IMR-90 (cell line): Measurements from ENCODE around the gene IGF2BP1.

Source experiments
- CEBPB ChIP-seq: IDR thresholded peaks from 2 replicates; pipeline ENCODE4 v1.6.1; 2012; ENCODE audit warnings: low read depth, low read length, improper control_type of control experiment
- CHD1 ChIP-seq: IDR thresholded peaks from 2 replicates; pipeline ENCODE4 v1.6.1; 2012; ENCODE audit warnings: low read depth, low read length, improper control_type of control experiment
- CTCF ChIP-seq: conservative IDR thresholded peaks from 2 replicates; pipeline ENCODE4 v1.5.1; 2012; ENCODE audit warnings: mild to moderate bottlenecking, low read depth, low read length, improper control_type of control experiment
- FOS ChIP-seq: fragments of 150-350 bp; IDR thresholded peaks from 2 replicates; pipeline ENCODE4 v1.6.1; 2016; ENCODE audit warnings: low read depth, low read length
- MAFK ChIP-seq: IDR thresholded peaks from 2 replicates; pipeline ENCODE4 v1.6.1; 2012; ENCODE audit warnings: low read depth, low read length, improper control_type of control experiment
- MXI1 ChIP-seq: IDR thresholded peaks from 2 replicates; pipeline ENCODE4 v1.6.1; 2012; ENCODE audit warnings: low read depth, mild to moderate bottlenecking, low read length, moderate library complexity, borderline replicate concordance
- POLR2A ChIP-seq: IDR thresholded peaks from 2 replicates; pipeline ENCODE4 v1.6.1; 2012; ENCODE audit warnings: mild to moderate bottlenecking, low read depth, low read length
- RAD21 ChIP-seq: IDR thresholded peaks from 2 replicates; pipeline ENCODE4 v1.6.1; 2012; ENCODE audit warnings: low read length, improper control_type of control experiment
- RCOR1 ChIP-seq: IDR thresholded peaks from 2 replicates; pipeline ENCODE4 v1.6.1; 2012; ENCODE audit warnings: mild to moderate bottlenecking, low read length, improper control_type of control experiment; ENCODE audit not compliant: insufficient replicate concordance
- RFX5 ChIP-seq: IDR thresholded peaks from 2 replicates; pipeline ENCODE4 v1.8.0; 2012; ENCODE audit warnings: low read depth, mild to moderate bottlenecking, low read length, moderate library complexity
- SMC3 ChIP-seq: fragments of 150-350 bp; IDR thresholded peaks from 2 replicates; pipeline ENCODE4 v1.6.1; 2016; ENCODE audit warnings: low read depth, mild to moderate bottlenecking, antibody characterized with exemption, low read length, moderate library complexity
- USF2 ChIP-seq: fragments of 150-350 bp; IDR thresholded peaks from 2 replicates; pipeline ENCODE4 v1.6.1; 2017; ENCODE audit warnings: mild to moderate bottlenecking, antibody characterized with exemption, low read length, low read depth

GRCh38 chr17:48952904-48953303 lies 44.3 kb upstream of the IGF2BP1 start:
- no peak for TF ChIP-seq CTCF
- TF ChIP-seq RAD21 = no peak
- TF ChIP-seq POLR2A = no peak
- no peak for TF ChIP-seq SMC3
- no peak for TF ChIP-seq RCOR1
- no peak for TF ChIP-seq CEBPB
- no peak for TF ChIP-seq MAFK
- no peak for TF ChIP-seq USF2
- no peak for TF ChIP-seq MXI1
- TF ChIP-seq FOS = no peak
- TF ChIP-seq CHD1 = no peak
- no peak for TF ChIP-seq RFX5
